GM20000 (cell line): ENCODE results near the gene ASCL2.

Experiments used
- DNase-seq: peaks from one replicate; pipeline ENCODE4 v3.0.0; 2012; ENCODE audit warnings: low spot score
- CTCF ChIP-seq: IDR thresholded peaks from 2 replicates; pipeline ENCODE4 v1.5.1; 2012; ENCODE audit warnings: mild to moderate bottlenecking, control low read depth; ENCODE audit errors: extremely low read depth, missing control alignments

Gene ASCL2

GRCh38 chr11:2270322-2271076 lies at the start of gene ASCL2:
Gene ASCL2 (minus strand): TSS chr11:2270588. CDS start chr11:2270332, 256 bp downstream.
- no peak for TF ChIP-seq CTCF
- DNase-seq = no peak

GRCh38 chr11:2319791-2320472 lies 49.5 kb upstream of the ASCL2 start:
- no peak for TF ChIP-seq CTCF
- DNase-seq = no peak

GRCh38 chr11:2318707-2319106 lies 48.3 kb upstream of the ASCL2 start:
- TF ChIP-seq CTCF = no peak
- no peak for DNase-seq

- TF ChIP-seq CTCF = no peak
Observed at GRCh38 chr11:2318123-2318522, 47.7 kb upstream of the ASCL2 start.

GRCh38 chr11:2317354-2318050 lies 47.1 kb upstream of the ASCL2 start:
- TF ChIP-seq CTCF = no peak

More at GRCh38 chr11:2318123-2318522, 47.7 kb upstream of the ASCL2 start:
- no peak for DNase-seq

GRCh38 chr11:2316963-2317244 lies 46.5 kb upstream of the ASCL2 start:
- no peak for DNase-seq
- no peak for TF ChIP-seq CTCF

More at GRCh38 chr11:2317354-2318050, 47.1 kb upstream of the ASCL2 start:
- DNase-seq = no peak
